HG02623 (cell line): ENCODE measurements around the gene ATP1A2.
"Not testable (repeated sequence)": the region's sequence is repeated elsewhere in the genome, so short reads cannot be mapped to it uniquely, and the experiment has no call there.

Experiments used
- ATAC-seq: cut with Tn5 transposase; IDR thresholded peaks from one replicate; pipeline ENCODE4 v1.9.1; 2021; ENCODE audit warnings: moderate library complexity; ENCODE audit not compliant: unreplicated experiment

Gene ATP1A2

GRCh38 chr1:160099716-160100375, 15.7 kb upstream of the ATP1A2 start:
- ATAC-seq: no peak

- ATAC-seq: no peak
Observed at GRCh38 chr1:160101037-160101716, 14.4 kb upstream of the ATP1A2 start.

- ATAC-seq: no peak
Observed at GRCh38 chr1:160101717-160102522, 13.6 kb upstream of the ATP1A2 start.

GRCh38 chr1:160103658-160104408, 11.7 kb upstream of the ATP1A2 start:
- no peak for ATAC-seq

- no peak for ATAC-seq
Observed at GRCh38 chr1:160104486-160104885, 11.1 kb upstream of the ATP1A2 start.

- ATAC-seq: no peak
Observed at GRCh38 chr1:160105155-160105554, 10.4 kb upstream of the ATP1A2 start.

- ATAC-seq: no peak
Observed at GRCh38 chr1:160107512-160107911, 8.0 kb upstream of the ATP1A2 start.

- ATAC-seq: no peak
Observed at GRCh38 chr1:160108888-160109662, 6.5 kb upstream of the ATP1A2 start.

- no peak for ATAC-seq
Observed at GRCh38 chr1:160109686-160110085, 5.9 kb upstream of the ATP1A2 start.

- not testable (repeated sequence) for ATAC-seq
Observed at GRCh38 chr1:160111462-160111861, 4.1 kb upstream of the ATP1A2 start.

- no peak for ATAC-seq
Observed at GRCh38 chr1:160112357-160112756, 3.2 kb upstream of the ATP1A2 start.

- ATAC-seq: no peak
Observed at GRCh38 chr1:160113407-160113806, 2.2 kb upstream of the ATP1A2 start.

GRCh38 chr1:160114085-160114484, 1.5 kb upstream of the ATP1A2 start:
- ATAC-seq: no peak

GRCh38 chr1:160116283-160117147, 956 bp downstream of the ATP1A2 start:
- no peak for ATAC-seq

GRCh38 chr1:160117300-160117699, 1.7 kb downstream of the ATP1A2 start:
- ATAC-seq: no peak

GRCh38 chr1:160117709-160118183, 2.2 kb downstream of the ATP1A2 start:
- ATAC-seq: no peak

GRCh38 chr1:160118928-160119327, 3.4 kb downstream of the ATP1A2 start:
- no peak for ATAC-seq

- no peak for ATAC-seq
Observed at GRCh38 chr1:160120797-160121196, 5.2 kb downstream of the ATP1A2 start.

- ATAC-seq: no peak
Observed at GRCh38 chr1:160121388-160121787, 5.8 kb downstream of the ATP1A2 start.
